Activated CD4-positive, alpha-beta memory T cell treated with anti-CD3 and anti-CD28 coated beads, Interleukin-2, amount 10 ng/mL, durations not matched to agents 7 days and 5 days (primary cell): ENCODE data around the gene DEPP1. TPM values are rescaled to one million over a fixed set of nuclear protein-coding genes. Genes with fewer than 3 reads are reported as not detected.
A peak's percentile ranks its signal among the peaks of the same experiment; 100 is the strongest.

Experiments
- CTCF ChIA-PET: fragments of 350-600 bp; sonication (Branson Sonifier 250); formaldehyde crosslinking; loops from one replicate; lab custom pipeline; 2021; ENCODE audit warnings: antibody characterized with exemption, inconsistent platforms; lab: Charles Lee
- POLR2A ChIA-PET: fragments of 350-600 bp; sonication (Branson Sonifier 250); formaldehyde crosslinking; loops from one replicate; lab custom pipeline; 2021; ENCODE audit warnings: antibody characterized with exemption; lab: Charles Lee
- DNase-seq: peaks from one replicate; pipeline ENCODE4 v3.0.0-alpha.2; 2020
- H3K27ac Mint-ChIP-seq: one replicate; pipeline ENCODE4 v1.8.0; 2021; ENCODE audit warnings: mild to moderate bottlenecking, mixed read lengths
- H3K27me3 Mint-ChIP-seq: one replicate; pipeline ENCODE4 v1.8.0; 2021; ENCODE audit warnings: mixed read lengths
- H3K36me3 Mint-ChIP-seq: one replicate; pipeline ENCODE4 v1.8.0; 2021; ENCODE audit warnings: low read depth, mixed read lengths
- H3K4me1 Mint-ChIP-seq: one replicate; pipeline ENCODE4 v1.8.0; 2021; ENCODE audit warnings: mixed read lengths
- H3K4me3 Mint-ChIP-seq: one replicate; pipeline ENCODE4 v1.8.0; 2021; ENCODE audit warnings: mild to moderate bottlenecking, mixed read lengths
- H3K9me3 Mint-ChIP-seq: one replicate; pipeline ENCODE4 v1.8.0; 2021; ENCODE audit warnings: mixed read lengths
- total RNA-seq, 2 experiments: library from RNA; stranded (reverse); gene quantifications; one replicate each; pipeline ENCODE4 v1.2.3, GENCODE V29; 2021

Gene DEPP1
- total RNA-seq, 2 experiments from 2014 or later, result 1.2 to 1.9 TPM

GRCh38 chr10:44950326-44951225 is 28.0 kb downstream of the DEPP1 start:
- DNase-seq, result peak; percentile 6
- Mint-ChIP-seq H3K27ac (no peak overlapping the region), H3K36me3 (no peaks in the 10 kb centered on the region), H3K27me3 (peaks cover 4% of the 10 kb centered on the region), H3K9me3 (no peaks in the 10 kb centered on the region), H3K4me1 (no peaks in the 10 kb centered on the region), H3K4me3 (no peak overlapping the region)
- POLR2A ChIA-PET, result interaction anchor here (1.3 kb wide), 1 partner anchor 8 kb away, joined by 4 read pairs; the partner anchor contains the start of gene RASSF4
- CTCF ChIA-PET, result no interaction called here

DNA sequence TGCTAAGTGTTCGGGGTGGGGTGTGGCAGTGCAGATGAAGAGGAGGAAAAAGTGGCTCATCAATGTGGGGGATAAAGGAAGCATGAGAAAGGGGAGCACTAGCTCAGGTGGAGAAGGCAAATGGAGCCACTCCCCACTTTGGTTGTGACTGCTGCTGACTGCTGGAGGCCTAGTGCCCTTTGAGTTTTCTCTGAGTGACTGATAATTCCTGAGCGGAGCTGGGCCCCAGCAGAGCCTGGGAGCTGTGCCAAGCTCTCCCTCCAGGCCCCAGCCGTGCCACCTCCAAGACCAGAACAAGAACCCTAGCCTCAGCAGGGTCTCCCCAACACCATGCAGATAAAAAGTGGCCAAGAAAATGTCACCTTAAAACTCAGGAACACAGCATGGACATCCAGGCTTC is 28.7 kb downstream of the DEPP1 start:
- peak; percentile 1 for DNase-seq
- Mint-ChIP-seq H3K27me3 (peaks cover 7% of the 10 kb centered on the region), H3K4me3 (no peak overlapping the region), H3K4me1 (no peaks in the 10 kb centered on the region), H3K36me3 (no peaks in the 10 kb centered on the region), H3K9me3 (peaks cover 3% of the 10 kb centered on the region), H3K27ac (no peak overlapping the region)
- CTCF ChIA-PET, result interaction anchor here (1.0 kb wide), 1 partner anchor 17 kb away, joined by 3 read pairs; no protein-coding TSS in a partner anchor
- POLR2A ChIA-PET, result interaction anchor here (1.3 kb wide), 1 partner anchor 9 kb away, joined by 4 read pairs; the partner anchor contains the start of gene RASSF4

DNA sequence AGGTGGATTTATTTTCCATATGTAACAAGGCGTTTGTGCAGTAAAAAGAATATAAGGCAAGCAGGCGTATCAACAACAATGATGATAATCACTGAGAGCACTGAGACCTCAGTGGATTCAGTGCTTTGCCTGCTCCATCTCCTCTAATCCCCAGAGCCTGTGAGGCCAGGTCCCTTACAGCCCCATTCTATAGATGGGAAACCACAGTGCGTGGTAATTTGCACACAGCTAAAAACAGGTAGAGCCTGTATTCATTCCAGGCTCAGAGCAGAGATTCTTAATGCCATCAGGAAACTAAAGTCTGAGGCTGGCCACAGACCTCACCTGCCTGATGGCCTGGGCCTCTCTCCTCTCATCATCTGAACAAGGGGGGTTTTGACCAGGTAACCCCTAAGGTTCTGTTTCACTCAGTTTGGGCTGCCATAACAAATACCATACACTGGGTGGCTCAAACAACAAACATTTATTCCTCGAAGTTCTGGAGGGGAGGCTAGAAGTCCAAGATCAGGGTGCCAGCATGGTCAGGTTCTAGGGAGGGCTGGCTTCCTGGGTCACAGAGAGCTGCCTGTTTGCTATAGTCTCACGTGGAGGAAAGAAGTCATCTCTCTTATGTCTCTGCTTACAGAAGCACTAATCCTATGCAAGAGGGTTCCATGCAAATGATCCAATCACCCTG is 29.3 kb downstream of the DEPP1 start:
- H3K27ac Mint-ChIP-seq, result no peak overlapping the region
- CTCF ChIA-PET, result interaction anchor here (1.0 kb wide), 1 partner anchor 16 kb away, joined by 3 read pairs; no protein-coding TSS in a partner anchor
- POLR2A ChIA-PET, result no interaction called here
- H3K36me3 Mint-ChIP-seq, result no peaks in the 10 kb centered on the region
- no peaks in the 10 kb centered on the region for H3K4me1 Mint-ChIP-seq
- peaks cover 11% of the 10 kb centered on the region for H3K27me3 Mint-ChIP-seq
- H3K4me3 Mint-ChIP-seq, result no peak overlapping the region
- DNase-seq, result peak; percentile 1
- H3K9me3 Mint-ChIP-seq, result peaks cover 8% of the 10 kb centered on the region

DNA sequence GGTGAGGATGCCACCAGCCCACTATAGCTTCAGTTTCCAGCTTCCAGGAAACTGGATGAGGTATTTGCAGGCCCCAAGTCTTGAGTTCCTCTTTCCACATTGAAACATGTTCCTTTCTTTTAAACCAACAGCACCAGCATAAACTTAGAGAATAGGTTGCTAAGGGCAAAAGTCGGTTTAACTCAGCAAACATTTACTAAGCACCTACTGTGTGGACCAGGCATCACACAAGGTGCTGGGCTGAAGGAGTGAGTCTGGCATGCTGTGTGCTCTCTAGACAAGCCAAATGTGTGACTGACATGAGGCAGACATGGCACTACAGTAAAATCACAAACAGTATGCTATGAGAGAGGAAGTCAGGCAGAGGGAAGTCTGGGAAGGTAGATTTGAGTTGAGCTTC is 30.0 kb downstream of the DEPP1 start:
- DNase-seq, result no peak
- Mint-ChIP-seq H3K4me3 (no peak overlapping the region), H3K36me3 (no peaks in the 10 kb centered on the region), H3K27me3 (peaks cover 14% of the 10 kb centered on the region), H3K4me1 (no peaks in the 10 kb centered on the region), H3K27ac (no peak overlapping the region), H3K9me3 (peaks cover 9% of the 10 kb centered on the region)
- ChIA-PET CTCF (interaction anchor here (1.0 kb wide), 1 partner anchor 16 kb away, joined by 3 read pairs; no protein-coding TSS in a partner anchor), POLR2A (no interaction called here)

DNA sequence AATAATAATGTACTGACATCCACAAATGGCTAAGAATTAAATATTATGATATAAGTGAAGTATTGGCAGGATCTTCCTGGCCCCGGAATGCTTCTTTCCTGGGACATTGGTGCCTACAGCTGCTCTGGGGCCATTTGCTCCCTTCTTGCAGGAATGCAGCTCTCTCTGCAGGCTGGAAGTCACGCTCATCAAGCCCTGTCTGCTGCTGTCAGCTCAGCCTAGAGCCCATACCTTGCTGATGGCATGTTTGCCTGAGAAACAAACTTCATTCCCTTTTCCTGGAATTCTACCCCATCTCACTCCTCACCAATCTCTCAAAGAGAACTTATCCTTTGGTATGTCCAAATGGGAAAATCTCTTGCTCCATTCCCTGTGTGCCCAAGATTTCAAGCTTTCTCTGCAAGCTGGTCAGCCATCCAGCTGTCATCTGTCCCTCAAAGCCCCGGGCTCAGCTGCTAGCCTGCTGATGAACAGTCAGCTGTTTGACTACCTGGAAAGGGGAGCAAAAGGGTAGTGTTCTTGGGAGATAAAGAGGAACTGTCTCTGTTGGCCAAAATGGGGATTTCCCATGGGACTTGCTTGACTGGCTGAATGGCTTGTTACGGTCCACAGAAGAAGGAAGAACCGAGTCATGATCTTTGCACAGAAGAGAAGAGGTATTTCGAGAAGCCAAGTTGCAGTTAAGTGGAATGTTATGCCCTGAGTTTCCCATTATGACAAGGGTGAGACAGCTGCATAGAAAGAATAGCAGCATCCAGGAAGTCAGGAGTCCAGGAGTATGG is 31.0 kb downstream of the DEPP1 start:
- ChIA-PET CTCF (interaction anchor here (0.7 kb wide), 1 partner anchor 14 kb away, joined by 3 read pairs; no protein-coding TSS in a partner anchor), POLR2A (no interaction called here)
- no peaks in the 10 kb centered on the region for H3K36me3 Mint-ChIP-seq
- H3K9me3 Mint-ChIP-seq, result peaks cover 9% of the 10 kb centered on the region
- H3K27me3 Mint-ChIP-seq, result peaks cover 20% of the 10 kb centered on the region
- no peak overlapping the region for H3K27ac Mint-ChIP-seq
- H3K4me3 Mint-ChIP-seq, result no peak overlapping the region
- DNase-seq, result peak; percentile 7
- no peaks in the 10 kb centered on the region for H3K4me1 Mint-ChIP-seq

DNA sequence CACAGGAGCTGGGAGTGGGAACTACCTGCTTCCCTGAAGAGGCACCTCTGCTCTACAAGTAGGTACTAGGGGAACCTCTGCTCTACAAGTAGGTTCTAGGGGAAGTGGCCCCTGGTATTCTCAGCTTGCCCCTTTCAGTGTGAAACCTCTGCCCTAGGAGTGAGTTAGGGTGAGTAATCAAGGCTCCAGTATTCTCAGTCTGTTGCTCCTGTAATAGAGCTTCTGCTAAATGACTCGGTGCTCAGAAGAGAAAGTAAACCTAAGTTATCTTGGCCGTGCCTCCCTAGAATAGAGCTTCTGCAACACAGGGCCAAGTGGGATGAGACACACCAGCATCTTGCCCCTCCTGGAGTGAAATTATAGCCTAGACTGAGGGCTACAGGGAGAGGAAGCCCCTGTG is 32.4 kb downstream of the DEPP1 start:
- POLR2A ChIA-PET, result interaction anchor here (1.1 kb wide), 1 partner anchor 9 kb away, joined by 3 read pairs; no protein-coding TSS in a partner anchor
- H3K4me3 Mint-ChIP-seq, result no peak overlapping the region
- H3K4me1 Mint-ChIP-seq, result no peaks in the 10 kb centered on the region
- H3K9me3 Mint-ChIP-seq, result peaks cover 9% of the 10 kb centered on the region
- peak; percentile 3 for DNase-seq
- H3K36me3 Mint-ChIP-seq, result no peaks in the 10 kb centered on the region
- no peak overlapping the region for H3K27ac Mint-ChIP-seq
- CTCF ChIA-PET, result interaction anchor here (1.6 kb wide), 1 partner anchor 13 kb away, joined by 5 read pairs; no protein-coding TSS in a partner anchor
- H3K27me3 Mint-ChIP-seq, result peaks cover 21% of the 10 kb centered on the region

GRCh38 chr10:44944354-44944753 is 34.3 kb downstream of the DEPP1 start:
- Mint-ChIP-seq H3K36me3 (no peaks in the 10 kb centered on the region), H3K9me3 (peaks cover 9% of the 10 kb centered on the region), H3K4me1 (no peaks in the 10 kb centered on the region), H3K4me3 (no peak overlapping the region), H3K27me3 (peaks cover 22% of the 10 kb centered on the region), H3K27ac (no peak overlapping the region)
- DNase-seq, result no peak
- ChIA-PET POLR2A (no interaction called here), CTCF (no interaction called here)

GRCh38 chr10:44939691-44940401 is 38.8 kb downstream of the DEPP1 start:
- Mint-ChIP-seq H3K27me3 (peaks cover 16% of the 10 kb centered on the region), H3K4me1 (peaks cover 6% of the 10 kb centered on the region), H3K4me3 (no peak overlapping the region), H3K9me3 (peaks cover 6% of the 10 kb centered on the region), H3K36me3 (no peaks in the 10 kb centered on the region), H3K27ac (no peak overlapping the region)
- no peak for DNase-seq
- POLR2A ChIA-PET, result no interaction called here
- CTCF ChIA-PET, result no interaction called here

GRCh38 chr10:44938956-44939355 is 39.7 kb downstream of the DEPP1 start:
- CTCF ChIA-PET, result no interaction called here
- Mint-ChIP-seq H3K36me3 (no peaks in the 10 kb centered on the region), H3K9me3 (no peaks in the 10 kb centered on the region), H3K27me3 (peaks cover 9% of the 10 kb centered on the region), H3K4me1 (peaks cover 6% of the 10 kb centered on the region), H3K27ac (no peak overlapping the region), H3K4me3 (no peak overlapping the region)
- POLR2A ChIA-PET, result no interaction called here
- no peak for DNase-seq

- ChIA-PET POLR2A (interaction anchor here (1.0 kb wide), 1 partner anchor 9 kb away, joined by 3 read pairs; no protein-coding TSS in a partner anchor), CTCF (no interaction called here)
- no peaks in the 10 kb centered on the region for H3K9me3 Mint-ChIP-seq
- H3K27me3 Mint-ChIP-seq, result peaks cover 1% of the 10 kb centered on the region
- H3K27ac Mint-ChIP-seq, result no peak overlapping the region
- DNase-seq, result no peak
- no peak overlapping the region for H3K4me3 Mint-ChIP-seq
- peaks cover 6% of the 10 kb centered on the region for H3K4me1 Mint-ChIP-seq
- H3K36me3 Mint-ChIP-seq, result no peaks in the 10 kb centered on the region
These were observed 41.2 kb downstream of the DEPP1 start for GRCh38 chr10:44937196-44938005.

DNA sequence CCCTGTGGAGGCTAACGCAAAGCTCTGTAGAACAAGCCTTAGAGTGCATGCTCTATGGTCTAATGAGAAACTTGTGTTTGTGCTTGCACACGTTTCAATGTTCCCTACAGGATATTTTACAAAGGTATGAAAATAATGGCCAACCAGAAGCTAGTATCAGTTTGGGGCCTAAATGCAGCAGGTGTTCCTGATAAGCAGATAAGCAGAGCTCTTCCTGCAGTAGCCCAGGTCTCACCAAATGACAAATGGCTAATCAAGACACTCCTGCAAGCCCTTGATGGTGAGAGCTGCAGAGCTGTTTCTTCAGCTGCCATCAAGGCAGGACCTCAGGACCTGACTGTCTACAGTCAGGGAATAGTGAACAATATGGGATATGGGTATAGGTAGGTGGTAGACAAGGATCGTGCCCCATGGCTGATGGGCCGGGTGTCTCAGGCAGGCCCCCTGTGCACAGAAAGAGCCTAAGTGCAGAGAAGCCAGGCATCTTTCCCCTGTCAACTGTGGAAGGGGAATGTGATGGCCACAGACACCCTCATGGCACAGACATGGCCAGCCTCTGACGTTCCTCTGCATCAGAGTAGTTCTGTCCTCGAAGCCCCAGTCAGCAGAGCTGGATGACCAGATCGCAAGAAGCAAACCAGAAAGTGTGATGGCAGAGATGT is 42.2 kb downstream of the DEPP1 start:
- H3K27me3 Mint-ChIP-seq, result peaks cover 1% of the 10 kb centered on the region
- DNase-seq, result no peak
- peaks cover 6% of the 10 kb centered on the region for H3K4me1 Mint-ChIP-seq
- H3K4me3 Mint-ChIP-seq, result no peak overlapping the region
- ChIA-PET CTCF (no interaction called here), POLR2A (no interaction called here)
- H3K9me3 Mint-ChIP-seq, result no peaks in the 10 kb centered on the region
- H3K27ac Mint-ChIP-seq, result no peak overlapping the region
- H3K36me3 Mint-ChIP-seq, result no peaks in the 10 kb centered on the region
